H9 (cell line): ENCODE results near the gene ZNF430. TPM values are rescaled to one million over a fixed set of nuclear protein-coding genes. Genes with fewer than 3 reads are reported as not detected.

ENCODE experiments used
- DNase-seq: peaks from one replicate; pipeline ENCODE4 v3.0.0-alpha.2; 2017
- H2AFZ ChIP-seq: one replicate; pipeline ENCODE4 v1.6.1; 2013; ENCODE audit warnings: mild to moderate bottlenecking, low read length, control low read depth, moderate library complexity
- H2AK5ac ChIP-seq: 2 replicates; pipeline ENCODE4 v1.6.1; 2013; ENCODE audit warnings: low read length, control low read depth, mixed read lengths; ENCODE audit not compliant: insufficient read length
- H2BK120ac ChIP-seq: one replicate; pipeline ENCODE4 v1.6.1; 2013; ENCODE audit warnings: low read depth, mild to moderate bottlenecking, low read length, control low read depth, inconsistent platforms; ENCODE audit not compliant: poor library complexity, severe bottlenecking
- H2BK12ac ChIP-seq: 2 replicates; pipeline ENCODE4 v1.6.1; 2013; ENCODE audit warnings: low read length, control low read depth, mixed read lengths, low read depth; ENCODE audit not compliant: insufficient read length
- H2BK15ac ChIP-seq: 2 replicates; pipeline ENCODE4 v1.6.1; 2013; ENCODE audit warnings: low read depth, low read length, control low read depth
- H2BK20ac ChIP-seq: one replicate; pipeline ENCODE4 v1.6.1; 2013; ENCODE audit warnings: low read depth, mild to moderate bottlenecking, low read length, control low read depth, inconsistent platforms; ENCODE audit not compliant: poor library complexity, severe bottlenecking
- H2BK5ac ChIP-seq: 2 replicates; pipeline ENCODE4 v1.6.1; 2013; ENCODE audit warnings: low read length, control low read depth, mixed read lengths; ENCODE audit not compliant: insufficient read length
- H3K14ac ChIP-seq: 2 replicates; pipeline ENCODE4 v1.6.1; 2013; ENCODE audit warnings: low read length, control low read depth; ENCODE audit not compliant: insufficient read depth
- H3K18ac ChIP-seq: 2 replicates; pipeline ENCODE4 v1.6.1; 2013; ENCODE audit warnings: low read depth, mild to moderate bottlenecking, mixed read lengths, low read length, control low read depth; ENCODE audit not compliant: insufficient read length
- H3K23ac ChIP-seq: 2 replicates; pipeline ENCODE4 v1.6.1; 2013; ENCODE audit warnings: low read length, control low read depth, mixed read lengths, low read depth; ENCODE audit not compliant: insufficient read length
- H3K23me2 ChIP-seq: 2 replicates; pipeline ENCODE4 v1.6.1; 2013; ENCODE audit warnings: low read depth, mild to moderate bottlenecking, mixed read lengths, low read length, control low read depth; ENCODE audit not compliant: insufficient read length, poor library complexity, severe bottlenecking
- H3K27ac ChIP-seq: 2 replicates; pipeline ENCODE4 v1.5.1; 2013; ENCODE audit warnings: low read length, control low read depth, mixed read lengths, low read depth; ENCODE audit not compliant: insufficient read length
- H3K27me3 ChIP-seq: 2 replicates; pipeline ENCODE4 v1.6.1; 2013; ENCODE audit warnings: low read length, control low read depth, inconsistent platforms; ENCODE audit not compliant: insufficient read depth
- H3K4ac ChIP-seq: 2 replicates; pipeline ENCODE4 v1.6.1; 2013; ENCODE audit warnings: low read depth, mild to moderate bottlenecking, control low read depth, inconsistent platforms, low read length, moderate library complexity
- H3K4me1 ChIP-seq: 2 replicates; pipeline ENCODE4 v1.6.1; 2013; ENCODE audit warnings: low read length, control low read depth, inconsistent platforms; ENCODE audit not compliant: insufficient read depth
- H3K4me2 ChIP-seq: 2 replicates; pipeline ENCODE4 v1.6.1; 2013; ENCODE audit warnings: low read length, control low read depth, mixed read lengths; ENCODE audit not compliant: insufficient read length, insufficient read depth
- H3K56ac ChIP-seq: 2 replicates; pipeline ENCODE4 v1.6.1; 2013; ENCODE audit warnings: low read depth, mild to moderate bottlenecking, mixed read lengths, low read length, control low read depth; ENCODE audit not compliant: insufficient read length
- H3K79me1 ChIP-seq: 2 replicates; pipeline ENCODE4 v1.6.1; 2013; ENCODE audit warnings: low read depth, mild to moderate bottlenecking, moderate library complexity, low read length, control low read depth, inconsistent platforms; ENCODE audit not compliant: insufficient read depth, poor library complexity, severe bottlenecking
- H3K79me2 ChIP-seq: 2 replicates; pipeline ENCODE4 v1.6.1; 2013; ENCODE audit warnings: low read length, control low read depth, inconsistent platforms; ENCODE audit not compliant: insufficient read depth
- H3K9ac ChIP-seq: 2 replicates; pipeline ENCODE4 v1.6.1; 2013; ENCODE audit warnings: low read length, control low read depth, mixed read lengths; ENCODE audit not compliant: insufficient read length; ENCODE audit errors: extremely low read depth
- H3K9me3 ChIP-seq: one replicate; pipeline ENCODE4 v1.6.1; 2013; ENCODE audit warnings: low read depth, low read length, inconsistent platforms; ENCODE audit not compliant: control insufficient read depth
- H3T11ph ChIP-seq: one replicate; pipeline ENCODE4 v1.6.1; 2013; ENCODE audit warnings: mild to moderate bottlenecking, low read length, control low read depth, inconsistent platforms
- H4K20me1 ChIP-seq: one replicate; pipeline ENCODE4 v1.6.1; 2013; ENCODE audit not compliant: control insufficient read depth, insufficient read length, insufficient read depth
- H4K5ac ChIP-seq: 2 replicates; pipeline ENCODE4 v1.6.1; 2013; ENCODE audit warnings: low read depth, mild to moderate bottlenecking, mixed read lengths, low read length, control low read depth; ENCODE audit not compliant: insufficient read length
- H4K8ac ChIP-seq: replicated peaks from 2 replicates; pipeline ENCODE4 v1.6.1; 2013; ENCODE audit warnings: low read length, control low read depth, mixed read lengths, low read depth; ENCODE audit not compliant: insufficient read length
- H4K91ac ChIP-seq: 2 replicates; pipeline ENCODE4 v1.6.1; 2013; ENCODE audit warnings: low read depth, mild to moderate bottlenecking, moderate library complexity, mixed read lengths, low read length, control low read depth; ENCODE audit not compliant: insufficient read length
- H3K27ac Mint-ChIP-seq, 3 experiments: 2 replicates in 2 of 3; 3 replicates in 1 of 3; pipeline ENCODE4 v1.8.0; 2020 to 2021; ENCODE audit warnings: mixed read lengths in 3 of 3, mild to moderate bottlenecking in 1 of 3, moderate library complexity in 1 of 3
- H3K27me3 Mint-ChIP-seq: 2 replicates; pipeline ENCODE4 v1.8.0; 2021; ENCODE audit warnings: low read depth, mild to moderate bottlenecking, moderate library complexity, mixed read lengths
- H3K36me3 Mint-ChIP-seq, 3 experiments: 2 replicates in 2 of 3; 3 replicates in 1 of 3; pipeline ENCODE4 v1.8.0; 2020 to 2021; ENCODE audit warnings: low read depth in 3 of 3, mixed read lengths in 3 of 3; ENCODE audit not compliant: insufficient read depth in 1 of 3
- H3K4me1 Mint-ChIP-seq, 2 experiments: 2 replicates each; pipeline ENCODE4 v1.8.0; 2020; ENCODE audit warnings: mixed read lengths in 2 of 2
- H3K4me3 Mint-ChIP-seq, 2 experiments: 2 replicates in 1 of 2; 3 replicates in 1 of 2; pipeline ENCODE4 v1.8.0; 2020 to 2021; ENCODE audit warnings: mild to moderate bottlenecking in 2 of 2, mixed read lengths in 2 of 2, moderate library complexity in 1 of 2
- H3K9me3 Mint-ChIP-seq, 2 experiments: 2 replicates in 1 of 2; 3 replicates in 1 of 2; pipeline ENCODE4 v1.8.0; 2020; ENCODE audit warnings: mild to moderate bottlenecking in 2 of 2, mixed read lengths in 2 of 2, moderate library complexity in 1 of 2
- CTCF ChIP-seq: fragments of 200-600 bp; sonication (generic); conservative IDR thresholded peaks from 3 replicates; pipeline ENCODE4 v1.8.0; 2021; ENCODE audit warnings: antibody characterized with exemption, mild to moderate bottlenecking
- WGBS: extraction: QIAGEN DNeasy Blood & Tissue Kit; methylation state at CpG from one replicate; pipeline ENCODE4 v1.1.7; 2013; ENCODE audit warnings: missing lambda C conversion rate, low lambda C conversion rate, mixed read lengths; ENCODE audit not compliant: insufficient read length; ENCODE audit errors: extremely low coverage; 5-methylcytosine and 5-hydroxymethylcytosine counted together
- total RNA-seq: library from RNA; stranded (reverse); gene quantifications from 2 replicates; pipeline ENCODE4 v1.2.1, GENCODE V29; 2021

ZNF430 gene
- total RNA-seq, 1 experiment from 2014 or later: 17.7 TPM

GRCh38 chr19:21087871-21088270 lies 67.4 kb downstream of the ZNF430 start:
- H3K36me3 Mint-ChIP-seq: peaks cover 34 to 76% (median 74%) of the 10 kb centered on the region in 3 experiments; a peak in 6 of 7 replicates
- Histone ChIP-seq H3K9ac (no peak overlapping the region), H4K91ac (no peak overlapping the region), H3K14ac (no peak overlapping the region), H2BK15ac (no peak overlapping the region), H4K5ac (no peak overlapping the region), H2BK5ac (no peak overlapping the region), H2BK12ac (no peak overlapping the region), H3K56ac (no peak overlapping the region), H2AFZ (no peak overlapping the region), H3K79me1 (peaks cover 8% of the 10 kb centered on the region), H3K79me2 (peaks cover 4% of the 10 kb centered on the region; the same call in 1 of the 2 replicates), H3K23ac (no peak overlapping the region), H4K20me1 (no peaks in the 10 kb centered on the region), H3K9me3 (no peaks in the 10 kb centered on the region), H3K27ac (no peak overlapping the region), H3T11ph (no peak overlapping the region), H2BK120ac (no peak overlapping the region), H3K4me1 (no peaks in the 10 kb centered on the region), H2BK20ac (no peak overlapping the region), H2AK5ac (no peak overlapping the region), H4K8ac (no peak overlapping the region), H3K4ac (no peak overlapping the region), H3K23me2 (no peaks in the 10 kb centered on the region), H3K27me3 (no peaks in the 10 kb centered on the region), H3K4me2 (no peak overlapping the region), H3K18ac (no peak overlapping the region)
- DNase-seq: no peak
- H3K9me3 Mint-ChIP-seq: no peaks in the 10 kb centered on the region; a peak in 1 of 5 replicates
- H3K27ac Mint-ChIP-seq: no peak overlapping the region
- TF ChIP-seq CTCF: no peak
- H3K4me3 Mint-ChIP-seq: no peak overlapping the region
- H3K27me3 Mint-ChIP-seq: no peaks in the 10 kb centered on the region
- WGBS: no CpG with 5 or more reads among the region's 3 CpGs
- H3K4me1 Mint-ChIP-seq: peaks cover 28 to 37% of the 10 kb centered on the region in 2 experiments
